CD4-positive, alpha-beta T cell treated with Interleukin-1 beta for 1 hour (primary cell): Measurements from ENCODE around the gene LRIT3.

Source experiments
- DNase-seq, 2 donors: peaks; one replicate each; pipeline ENCODE4 v3.0.0-alpha.2; 2020 to 2022

The LRIT3 gene

DNA sequence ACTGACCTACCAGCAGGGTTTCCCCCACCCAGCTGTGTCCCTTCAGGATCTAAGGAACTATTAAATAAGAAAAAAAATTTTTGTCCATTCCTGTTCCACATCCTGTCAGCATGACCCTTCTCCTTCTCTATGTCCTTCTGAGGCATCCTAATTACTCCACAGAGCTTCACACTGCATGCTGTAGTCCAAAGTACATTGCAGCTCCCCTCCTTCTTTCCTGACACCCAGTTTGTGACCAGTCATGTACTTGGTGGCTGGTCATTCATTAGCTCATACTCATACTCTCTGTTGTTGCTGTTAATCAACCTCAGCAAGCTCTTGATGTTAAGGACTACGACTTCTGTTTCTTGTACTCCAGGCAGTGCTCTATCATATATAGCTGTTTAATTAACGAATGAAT lies 62.3 kb downstream of the LRIT3 start:
- no peak for DNase-seq

DNA sequence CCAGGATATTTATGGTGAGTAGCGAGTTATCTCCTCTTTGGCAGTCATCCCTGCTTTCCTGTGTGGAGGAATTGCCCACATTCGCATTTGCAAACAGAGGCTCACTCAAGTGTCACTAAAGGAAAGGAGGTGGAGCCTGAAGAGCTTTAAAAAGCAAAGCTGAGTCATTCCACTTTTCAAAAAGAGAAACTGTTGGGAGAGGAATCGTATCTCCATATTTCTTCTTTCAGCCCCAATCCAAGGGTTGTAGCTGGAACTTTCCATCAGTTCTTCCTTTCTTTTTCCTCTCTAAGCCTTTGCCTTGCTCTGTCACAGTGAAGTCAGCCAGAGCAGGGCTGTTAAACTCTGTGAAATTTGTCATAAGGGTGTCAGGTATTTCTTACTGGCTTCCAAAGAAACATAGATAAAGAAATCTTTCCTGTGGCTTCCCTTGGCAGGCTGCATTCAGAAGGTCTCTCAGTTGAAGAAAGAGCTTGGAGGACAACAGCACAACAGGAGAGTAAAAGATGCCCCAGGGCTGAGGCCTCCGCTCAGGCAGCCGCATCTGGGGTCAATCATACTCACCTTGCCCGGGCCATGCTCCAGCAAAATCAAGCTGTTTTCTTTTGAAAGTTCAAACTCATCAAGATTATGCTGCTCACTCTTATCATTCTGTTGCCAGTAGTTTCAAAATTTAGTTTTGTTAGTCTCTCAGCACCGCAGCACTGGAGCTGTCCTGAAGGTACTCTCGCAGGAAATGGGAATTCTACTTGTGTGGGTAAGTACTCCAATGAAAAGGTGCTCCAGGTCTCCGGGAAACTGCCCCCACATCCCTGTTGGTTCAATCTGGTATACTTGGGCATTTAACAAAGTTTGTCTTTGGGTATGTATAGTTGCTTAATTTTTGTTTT lies 65.0 kb downstream of the LRIT3 start, which contains the start of gene EGF:
Gene EGF (plus strand): TSS at position 178 of the 890 bp plus-strand sequence. CDS start 453 bp downstream, at position 631.
- DNase-seq: no peak

DNA sequence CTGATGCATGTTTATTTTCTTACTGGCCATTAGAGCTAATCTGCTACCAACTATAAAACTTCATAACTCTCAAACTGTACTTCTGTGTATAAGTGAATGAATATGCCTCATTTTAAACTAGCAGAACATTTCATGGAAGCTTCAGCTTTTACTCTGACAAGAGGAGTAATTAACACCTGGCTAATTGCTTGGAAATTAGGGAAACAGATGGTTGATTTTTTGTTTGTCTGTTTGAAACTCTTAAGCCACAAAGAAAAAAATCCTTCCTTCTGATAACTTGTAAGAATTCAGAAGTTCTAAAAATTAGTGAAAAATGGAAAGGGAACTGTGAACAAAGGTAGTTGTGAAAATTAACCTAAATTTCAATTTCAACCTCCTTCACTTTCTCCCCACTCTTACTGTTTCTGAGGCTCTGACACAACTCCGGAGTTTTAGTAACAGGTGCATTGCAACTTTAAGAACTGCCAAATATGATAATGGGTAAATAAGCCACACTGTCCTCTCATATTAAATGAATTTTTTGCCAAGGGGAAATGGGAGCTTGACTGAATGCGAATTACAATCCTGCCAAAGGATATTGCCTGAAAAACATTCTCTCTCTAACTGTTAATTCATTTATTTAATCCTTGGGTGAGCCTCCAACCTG lies 65.8 kb downstream of the LRIT3 start:
- no peak for DNase-seq

DNA sequence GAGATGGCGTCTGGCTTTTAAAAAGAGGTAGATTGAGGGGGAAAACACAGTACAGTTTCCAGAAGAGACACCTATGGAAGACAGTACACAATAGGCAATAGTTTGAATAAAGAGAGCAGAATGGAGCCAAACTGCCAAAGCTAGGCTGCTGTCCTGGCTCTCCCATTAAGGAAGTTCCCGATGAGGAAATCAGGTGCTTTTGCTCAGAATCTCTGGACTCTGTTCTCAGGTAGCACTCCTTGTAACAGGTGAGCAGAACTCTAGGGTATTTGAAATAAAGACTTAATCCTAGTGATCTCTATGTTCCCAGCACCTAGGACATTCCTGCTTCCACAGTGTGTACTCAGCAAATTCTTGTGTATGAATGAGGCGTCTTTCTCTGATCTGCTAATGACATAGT lies 66.4 kb downstream of the LRIT3 start:
- no peak for DNase-seq

DNA sequence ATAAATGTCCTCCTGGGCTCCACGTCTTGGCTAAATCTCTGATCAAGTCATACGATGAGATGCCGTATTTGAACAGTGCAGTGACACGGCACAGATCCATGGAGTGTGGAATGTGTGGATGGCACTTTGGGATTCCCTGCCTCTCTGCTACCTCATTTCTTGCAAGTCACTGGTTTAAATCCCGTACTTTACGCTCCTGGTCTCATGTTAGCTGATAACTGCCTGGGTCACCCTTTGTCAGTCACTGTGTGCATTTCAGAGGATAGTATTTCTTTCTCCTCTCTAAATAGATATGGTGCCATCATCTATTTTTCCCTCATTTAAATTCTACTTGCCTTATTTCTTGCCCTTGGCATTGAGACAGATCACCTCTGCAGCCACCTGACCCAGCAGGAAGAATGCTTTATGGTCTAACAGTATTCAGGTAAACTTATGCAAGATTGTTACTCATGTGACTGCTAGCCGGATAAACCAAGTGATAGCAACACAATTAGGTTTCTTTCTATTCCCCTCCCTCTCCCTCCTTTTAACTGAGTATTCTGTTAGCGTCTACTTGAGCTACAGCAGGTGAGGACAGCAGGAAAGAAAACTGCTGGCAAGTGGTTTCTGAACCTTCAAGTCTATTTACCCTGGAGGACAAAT lies 67.6 kb downstream of the LRIT3 start:
- DNase-seq: no peak

DNA sequence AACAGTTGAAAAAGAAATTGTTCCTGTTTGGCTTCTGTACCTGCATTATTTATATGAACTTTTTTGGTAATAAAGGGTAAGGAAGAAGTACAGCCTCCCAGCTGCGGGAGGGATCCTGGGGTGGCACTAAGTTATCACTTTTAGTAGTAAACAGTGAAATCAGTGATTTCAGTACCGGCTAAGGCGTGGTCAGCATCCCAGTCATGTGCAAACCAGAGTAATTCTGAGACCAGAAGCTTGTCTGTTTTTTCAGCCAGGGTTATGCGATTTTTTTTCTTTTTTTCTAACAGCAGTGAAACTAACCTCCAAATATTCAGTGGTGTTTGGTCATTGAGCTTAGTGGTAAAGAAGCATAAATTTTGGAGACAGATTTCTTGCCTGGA lies 68.1 kb downstream of the LRIT3 start:
- no peak for DNase-seq

DNA sequence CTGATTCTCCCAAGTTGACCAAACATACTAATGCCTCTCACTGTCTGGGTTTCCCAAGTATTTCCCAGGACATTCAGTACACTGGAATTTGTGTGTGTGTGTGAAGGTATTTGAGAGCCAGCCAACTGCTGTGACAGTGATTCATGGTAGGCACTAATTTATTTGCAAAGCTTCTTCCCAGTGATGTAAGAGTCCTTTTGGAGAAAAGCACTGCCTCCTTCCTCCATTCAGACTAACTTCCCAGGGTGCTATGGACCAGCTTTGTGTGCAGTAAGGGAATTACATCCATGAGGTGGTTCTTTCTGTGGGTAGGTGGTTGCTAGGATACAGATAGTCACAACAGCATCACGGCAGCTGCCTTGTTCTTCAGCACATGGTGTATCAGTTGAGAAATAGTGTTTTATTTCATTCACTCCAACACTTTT lies 73.5 kb downstream of the LRIT3 start:
- no peak for DNase-seq
